A549 (cell line): ENCODE results near the gene RNF113A.
"Not testable (repeated sequence)": the region's sequence is repeated elsewhere in the genome, so short reads cannot be mapped to it uniquely, and the experiment has no call there.

Experiments
- CEBPB ChIP-seq, 2 experiments: fragments of >200 bp in 1 of 2; sonication (Bioruptor Twin) in 1 of 2; formaldehyde crosslinking in 1 of 2; IDR thresholded peaks; 2 replicates each; pipeline ENCODE4 v1.6.1; 2012 to 2016
- CTCF ChIP-seq: fragments of >200 bp; sonication (Bioruptor Twin); formaldehyde crosslinking; IDR thresholded peaks from 3 replicates; pipeline ENCODE4 v1.5.1; 2016
- JUNB ChIP-seq: fragments of >200 bp; sonication (Bioruptor Twin); formaldehyde crosslinking; IDR thresholded peaks from 2 replicates; pipeline ENCODE4 v1.6.1; 2016
- NFE2L2 ChIP-seq: fragments of 150-350 bp; conservative IDR thresholded peaks from 2 replicates; pipeline ENCODE4 v1.6.1; 2014; ENCODE audit warnings: low read length

GRCh38 chrX:119821703-119822102 lies 49.8 kb downstream of the RNF113A start:
- not testable (repeated sequence) for TF ChIP-seq CEBPB (IDR thresholded peaks at IDR 0.05); CTCF; JUNB; NFE2L2
